GM12873 (cell line): ENCODE results near the gene BCL2.

ENCODE experiments used
- TF ChIP-seq, protein P1 (sequence below): IDR thresholded peaks from 2 replicates; pipeline ENCODE4 v1.5.1; 2012; ENCODE audit warnings: low read depth, mild to moderate bottlenecking, moderate library complexity, low read length, control low read depth; ENCODE audit not compliant: insufficient read depth; ENCODE audit errors: missing control alignments

BCL2 gene

DNA sequence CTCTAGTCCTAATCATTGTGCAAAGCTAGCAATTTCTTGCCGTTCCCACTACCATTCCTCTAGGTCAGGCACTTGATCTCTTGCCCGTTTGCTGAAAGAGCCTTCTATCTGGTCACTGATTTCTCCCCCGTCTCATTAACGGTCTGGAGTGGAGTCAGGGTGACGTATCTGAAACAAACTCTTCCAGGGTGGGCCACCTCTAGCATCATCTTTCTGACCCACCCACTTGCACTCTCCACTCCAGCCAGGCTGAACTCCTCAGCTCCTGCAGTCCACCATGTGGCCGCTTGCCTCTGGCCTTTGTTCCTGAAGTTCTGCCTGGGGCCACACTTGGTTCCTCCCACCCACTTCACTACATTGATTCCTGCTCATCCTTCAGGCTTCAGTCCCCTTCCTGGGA is 13.3 kb downstream of the BCL2 start:
- TF ChIP-seq, protein P1, sequence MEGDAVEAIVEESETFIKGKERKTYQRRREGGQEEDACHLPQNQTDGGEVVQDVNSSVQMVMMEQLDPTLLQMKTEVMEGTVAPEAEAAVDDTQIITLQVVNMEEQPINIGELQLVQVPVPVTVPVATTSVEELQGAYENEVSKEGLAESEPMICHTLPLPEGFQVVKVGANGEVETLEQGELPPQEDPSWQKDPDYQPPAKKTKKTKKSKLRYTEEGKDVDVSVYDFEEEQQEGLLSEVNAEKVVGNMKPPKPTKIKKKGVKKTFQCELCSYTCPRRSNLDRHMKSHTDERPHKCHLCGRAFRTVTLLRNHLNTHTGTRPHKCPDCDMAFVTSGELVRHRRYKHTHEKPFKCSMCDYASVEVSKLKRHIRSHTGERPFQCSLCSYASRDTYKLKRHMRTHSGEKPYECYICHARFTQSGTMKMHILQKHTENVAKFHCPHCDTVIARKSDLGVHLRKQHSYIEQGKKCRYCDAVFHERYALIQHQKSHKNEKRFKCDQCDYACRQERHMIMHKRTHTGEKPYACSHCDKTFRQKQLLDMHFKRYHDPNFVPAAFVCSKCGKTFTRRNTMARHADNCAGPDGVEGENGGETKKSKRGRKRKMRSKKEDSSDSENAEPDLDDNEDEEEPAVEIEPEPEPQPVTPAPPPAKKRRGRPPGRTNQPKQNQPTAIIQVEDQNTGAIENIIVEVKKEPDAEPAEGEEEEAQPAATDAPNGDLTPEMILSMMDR = no peak

DNA sequence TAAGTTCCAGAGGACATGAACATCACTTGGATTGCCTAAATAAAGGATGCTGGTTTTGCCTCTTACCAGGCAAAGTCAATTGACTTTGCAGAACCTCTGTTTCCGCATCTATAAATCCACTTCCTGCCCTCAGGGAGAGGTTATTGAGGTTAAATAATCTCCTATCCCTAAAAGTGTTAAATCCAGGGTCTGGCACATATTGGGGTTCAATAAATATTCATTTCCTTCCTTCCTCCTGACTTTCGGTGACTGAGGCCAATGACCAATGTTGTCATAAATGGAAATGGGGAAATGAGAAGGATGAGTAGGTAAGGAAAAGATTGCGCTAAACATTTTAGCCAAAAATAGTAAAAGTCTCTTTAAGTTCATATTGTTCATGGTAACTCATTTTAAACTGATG is 16.0 kb downstream of the BCL2 start:
- TF ChIP-seq, protein P1 = no peak

DNA sequence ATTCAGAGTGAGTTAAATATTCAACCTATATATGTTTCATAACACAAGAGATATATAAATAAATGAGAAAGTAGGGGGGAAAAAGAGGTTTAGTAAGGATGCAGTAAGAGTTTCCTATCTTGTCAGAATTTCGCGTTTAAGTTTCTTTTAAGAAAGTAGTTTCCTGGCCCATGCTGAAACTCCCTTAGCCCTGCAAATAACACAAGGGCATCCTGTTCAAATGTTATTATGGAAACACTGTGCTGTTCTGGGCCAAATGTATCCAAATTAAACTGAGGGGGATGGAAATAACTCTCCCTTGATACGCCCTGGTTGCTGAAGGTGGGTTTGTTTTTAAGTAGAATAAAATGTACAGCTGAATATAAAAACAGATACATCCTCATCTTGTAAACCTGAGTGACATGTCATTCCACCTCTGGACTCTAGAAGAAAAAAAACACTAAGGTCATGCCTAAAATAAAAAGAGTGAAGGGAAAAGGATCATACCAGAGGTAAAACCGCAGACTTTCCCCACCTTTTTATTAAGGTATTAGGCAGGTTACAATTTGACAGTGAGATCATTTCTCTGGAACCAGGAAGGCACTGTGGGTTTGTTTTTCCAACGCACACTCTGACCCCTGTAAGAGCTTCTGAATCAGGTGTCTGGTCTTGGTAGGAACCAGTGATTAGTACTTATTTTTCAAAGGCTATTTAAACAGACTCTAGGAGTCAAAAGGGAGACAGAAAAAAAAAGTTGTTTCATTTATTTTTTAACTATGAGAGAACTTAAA is 16.7 kb downstream of the BCL2 start:
- TF ChIP-seq, protein P1 = no peak

DNA sequence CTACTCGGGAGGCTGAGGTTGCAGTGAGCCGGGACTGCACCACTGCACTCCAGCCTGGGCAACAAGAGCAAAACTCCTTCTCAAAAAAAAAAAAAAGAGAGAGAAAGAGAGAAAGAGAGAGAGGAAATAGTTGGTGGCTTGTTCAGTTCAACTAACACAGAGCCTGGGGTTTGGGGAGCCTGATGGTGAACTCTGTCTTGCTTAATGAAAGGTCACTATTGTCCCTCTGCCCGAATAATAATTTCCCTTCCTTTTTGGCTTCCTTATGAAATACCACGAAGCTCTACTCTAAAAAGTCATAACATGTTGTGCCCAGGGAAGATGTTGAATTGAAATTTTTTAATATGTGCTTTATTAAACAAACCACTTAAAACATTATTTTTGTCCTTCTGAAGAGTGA is 17.3 kb downstream of the BCL2 start:
- TF ChIP-seq, protein P1 = no peak

DNA sequence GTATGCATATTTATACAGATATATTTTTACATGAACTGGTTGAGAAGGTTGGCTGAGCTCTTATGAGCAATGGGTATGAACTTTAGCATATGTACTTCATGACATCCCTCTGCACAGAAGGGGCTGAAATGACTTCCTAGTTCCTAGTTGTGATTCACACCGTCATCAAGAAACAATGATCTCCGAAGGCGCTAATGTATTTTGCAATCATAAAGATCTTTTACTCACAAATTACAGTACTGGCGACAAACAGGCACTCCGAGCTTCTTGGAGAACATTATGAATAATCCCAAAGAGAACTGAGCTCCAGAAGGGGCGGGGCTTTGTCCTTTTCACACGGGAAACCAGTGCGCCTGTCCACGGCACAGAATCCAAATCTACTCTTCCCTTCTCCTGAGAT is 18.1 kb downstream of the BCL2 start:
- TF ChIP-seq, protein P1 = no peak

DNA sequence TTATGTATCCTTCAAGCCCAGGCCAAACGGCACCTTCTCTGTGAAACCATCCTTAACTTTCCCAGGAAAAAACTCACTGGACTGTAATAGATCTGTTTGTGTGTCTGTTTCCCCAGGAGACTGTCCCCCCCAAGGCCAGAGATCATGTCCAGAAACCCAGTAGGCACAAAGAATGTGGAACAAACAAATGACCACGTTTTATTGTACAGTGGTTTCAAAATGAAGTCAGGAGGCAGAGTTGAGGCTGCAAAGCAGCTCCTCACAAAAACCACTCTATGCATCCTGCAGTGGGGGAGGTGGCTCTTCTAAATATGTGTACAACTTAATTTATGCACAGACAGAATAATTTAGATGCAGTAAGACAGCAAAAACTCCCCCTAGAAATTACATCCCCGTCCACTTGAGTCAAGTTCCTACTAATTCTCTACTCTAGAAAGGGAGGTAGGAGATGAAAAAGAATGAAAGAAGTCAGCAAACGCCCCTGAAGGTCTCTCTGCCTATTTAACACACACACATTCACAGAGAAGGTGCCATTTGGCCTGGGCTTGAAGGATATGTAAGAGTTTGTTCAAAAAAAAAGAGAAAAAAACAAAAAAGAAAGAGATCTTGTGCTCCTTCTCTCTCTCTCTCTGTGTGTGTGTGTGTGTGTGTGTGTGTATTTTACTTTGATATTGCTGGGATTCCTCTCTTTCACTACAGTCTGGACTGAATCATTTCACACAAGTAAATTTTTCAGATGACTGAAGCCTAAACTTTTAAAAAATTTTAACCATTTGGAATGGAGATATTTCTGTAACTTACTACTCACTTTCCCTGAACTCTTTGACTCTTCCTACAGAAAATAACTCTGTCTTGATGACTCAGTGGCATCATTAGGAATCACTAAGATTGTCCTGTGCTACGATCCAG is 19.5 kb downstream of the BCL2 start:
- TF ChIP-seq, protein P1 = no peak
